ENCODE measurements around the gene LRIG1. TPM values are rescaled to one million over a fixed set of nuclear protein-coding genes. Genes with fewer than 3 reads are reported as not detected.

Gene LRIG1
- polyA plus RNA-seq, 1 donor, result 102 TPM

- no peak for DNase-seq (ENCODE audit: low read depth)
These were observed 98.1 kb downstream of the LRIG1 start for GRCh38 chr3:66402596-66403290.

DNA sequence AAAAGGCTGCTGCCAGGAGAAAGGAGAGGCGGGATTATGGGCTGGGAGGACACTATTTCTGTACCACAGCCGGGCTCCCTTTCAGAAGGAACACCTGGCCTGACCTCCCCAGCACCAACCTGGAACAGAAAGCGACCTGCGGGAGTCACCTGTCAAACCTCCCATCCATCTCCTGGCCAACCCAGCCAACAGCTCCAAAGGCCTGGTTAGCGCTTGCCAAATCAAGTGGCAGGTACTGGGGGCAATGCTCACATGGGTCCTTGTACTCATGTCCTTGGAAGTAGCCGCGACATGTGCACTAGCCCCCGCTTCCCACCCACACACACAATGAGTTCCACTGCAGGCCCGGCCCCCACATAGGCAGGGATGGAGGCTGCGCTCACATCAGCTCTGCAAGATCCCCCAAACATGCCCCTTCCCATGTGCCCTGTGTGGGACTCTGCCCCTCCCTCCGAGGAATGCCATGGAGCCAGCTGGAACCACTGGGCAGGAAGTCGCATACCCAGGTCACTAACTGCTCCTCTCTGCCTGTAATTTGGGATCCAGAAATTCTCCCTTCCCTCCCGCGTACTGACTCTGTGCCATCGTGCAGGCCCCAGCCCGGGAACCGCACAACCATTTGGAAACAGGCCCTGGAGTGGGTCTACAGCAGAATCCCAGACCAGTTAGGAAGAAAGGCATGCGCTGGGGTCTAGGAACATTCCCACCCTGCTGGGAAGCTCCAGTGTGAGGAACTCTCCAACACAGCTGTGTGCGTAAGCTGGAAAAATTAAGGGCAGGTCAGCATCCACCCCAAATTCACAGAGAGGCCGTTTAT is 98.9 kb downstream of the LRIG1 start:
- no peak for DNase-seq (ENCODE audit: low read depth)

DNA sequence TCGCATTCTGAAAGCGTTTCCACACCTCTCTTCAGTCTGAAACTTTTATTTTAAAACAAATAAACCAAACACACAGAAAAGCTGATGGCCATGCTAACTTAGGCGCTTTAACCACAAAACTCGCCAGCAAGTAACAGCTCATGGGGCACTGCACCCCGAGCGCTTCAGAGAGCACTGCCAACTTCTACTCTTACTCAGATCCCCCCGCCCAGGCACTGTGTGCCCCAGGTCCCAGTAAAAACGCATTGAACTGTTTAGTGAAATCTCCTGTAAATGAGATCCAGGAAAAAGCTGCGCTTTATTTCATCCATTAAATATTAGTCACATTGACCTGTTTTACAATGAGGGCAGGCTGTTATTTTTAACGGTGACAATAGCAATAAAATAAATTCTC is 99.7 kb downstream of the LRIG1 start:
- DNase-seq (ENCODE audit: low read depth), result no peak

GRCh38 chr3:66400411-66401156 is 100.2 kb downstream of the LRIG1 start:
- no peak for DNase-seq (ENCODE audit: low read depth)

- no peak for DNase-seq (ENCODE audit: low read depth)
These were observed 101.1 kb downstream of the LRIG1 start for GRCh38 chr3:66399529-66400232.

- no peak for DNase-seq (ENCODE audit: low read depth)
These were observed 102.4 kb downstream of the LRIG1 start for GRCh38 chr3:66398228-66399025.

GRCh38 chr3:66397745-66398144 is 103.1 kb downstream of the LRIG1 start:
- DNase-seq (ENCODE audit: low read depth), result no peak

- no peak for DNase-seq (ENCODE audit: low read depth)
These were observed 103.9 kb downstream of the LRIG1 start for GRCh38 chr3:66396888-66397287.

GRCh38 chr3:66396161-66396760 is 104.6 kb downstream of the LRIG1 start:
- DNase-seq (ENCODE audit: low read depth), result no peak

DNA sequence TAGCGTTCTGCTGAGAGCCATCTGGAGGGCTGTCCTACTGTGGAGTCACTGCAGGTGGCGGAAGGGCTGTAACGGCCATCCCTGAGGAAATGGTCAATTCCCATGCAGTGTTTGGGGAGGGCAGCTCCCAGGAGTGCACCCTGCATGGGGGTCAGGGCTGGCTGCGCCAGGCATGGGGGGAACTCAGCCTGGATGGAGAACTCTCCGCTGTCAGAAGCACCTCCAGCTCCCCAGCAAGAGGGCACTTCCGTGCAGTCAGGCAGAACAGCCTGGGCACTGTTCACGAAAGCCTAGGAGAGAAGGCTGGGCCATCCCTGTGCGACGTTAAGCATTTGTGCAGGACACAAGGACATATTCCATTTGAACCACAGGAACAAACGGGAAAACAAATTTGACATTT is 105.2 kb downstream of the LRIG1 start:
- DNase-seq (ENCODE audit: low read depth), result no peak

GRCh38 chr3:66394753-66395249 is 106.0 kb downstream of the LRIG1 start:
- DNase-seq (ENCODE audit: low read depth), result no peak

- no peak for DNase-seq (ENCODE audit: low read depth)
These were observed 106.6 kb downstream of the LRIG1 start for GRCh38 chr3:66394019-66394752.

DNA sequence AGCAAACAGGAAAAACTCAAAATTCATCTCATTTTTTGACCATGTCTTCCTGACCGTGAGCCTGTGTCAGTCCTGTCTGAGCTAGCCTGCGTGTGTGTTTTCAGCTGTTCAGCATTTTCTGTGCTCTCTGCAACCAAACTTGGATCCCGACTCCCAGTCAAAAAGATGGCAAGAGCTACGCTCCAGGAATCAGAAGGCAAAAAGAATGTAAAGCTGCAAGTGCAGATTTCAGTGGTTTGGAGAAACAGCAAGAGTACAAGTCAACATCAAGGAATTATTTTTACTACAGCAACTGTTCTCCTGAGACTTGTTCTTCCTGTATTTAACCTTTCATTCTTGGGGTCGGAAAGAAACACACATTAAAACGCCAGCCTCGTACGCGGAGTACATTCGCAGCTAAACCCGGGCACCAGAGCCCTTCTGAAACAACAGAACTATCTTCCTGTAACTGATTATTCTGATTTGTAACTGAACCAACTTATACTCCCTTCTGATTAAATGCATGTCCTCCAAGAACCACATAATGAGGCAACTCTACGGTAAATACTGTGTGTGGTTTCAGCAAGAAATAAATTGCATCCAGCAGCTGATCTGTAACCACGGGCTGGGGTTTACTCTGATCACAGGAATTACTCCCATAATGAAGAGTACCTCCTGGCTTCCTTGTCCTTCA is 107.4 kb downstream of the LRIG1 start:
- no peak for DNase-seq (ENCODE audit: low read depth)

DNA sequence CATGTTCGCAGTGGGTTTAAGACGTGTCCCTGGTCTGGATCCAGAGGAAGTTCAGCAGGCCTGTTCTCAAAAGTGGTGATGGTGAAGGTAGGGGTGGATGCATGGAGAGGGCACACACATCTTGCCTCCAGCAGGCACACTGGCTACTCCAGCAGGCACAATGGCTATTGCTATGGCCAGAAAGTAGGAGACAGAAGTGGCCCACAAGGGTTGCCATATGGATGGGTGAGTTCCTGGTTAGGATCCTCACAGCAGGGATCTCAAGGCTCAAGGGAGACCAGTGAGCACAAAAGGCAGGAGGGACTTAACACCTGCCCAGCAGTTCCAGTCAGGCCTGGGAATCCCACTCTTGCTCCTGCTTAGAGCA is 107.9 kb downstream of the LRIG1 start:
- no peak for DNase-seq (ENCODE audit: low read depth)

GRCh38 chr3:66392512-66392911 is 108.3 kb downstream of the LRIG1 start:
- no peak for DNase-seq (ENCODE audit: low read depth)

DNA sequence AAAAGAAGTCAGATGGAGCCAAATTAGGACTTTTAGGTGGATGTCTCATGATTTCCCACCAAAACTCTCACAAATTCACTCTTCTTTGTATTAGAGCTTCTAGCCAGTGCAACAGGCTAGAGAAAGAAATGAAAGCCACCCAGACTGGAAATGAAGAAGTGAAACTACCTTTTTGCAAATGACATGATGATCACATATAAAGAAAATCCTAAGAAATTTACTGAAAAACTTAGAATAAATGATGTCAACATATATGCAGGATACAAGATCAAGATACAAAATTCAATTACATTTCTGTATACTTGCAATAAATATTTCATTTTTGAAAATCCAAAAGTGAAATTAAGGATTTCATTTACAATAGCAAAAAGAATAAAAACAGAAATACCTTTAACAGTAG is 110.8 kb downstream of the LRIG1 start:
- DNase-seq (ENCODE audit: low read depth), result no peak

- no peak for DNase-seq (ENCODE audit: low read depth)
These were observed 113.7 kb downstream of the LRIG1 start for GRCh38 chr3:66386925-66387650.
